WTC11 (cell line): ENCODE results near the gene CHSY3. TPM values are rescaled to one million over a fixed set of nuclear protein-coding genes. Genes with fewer than 3 reads are reported as not detected.

Experiments
- ATAC-seq: fragments of 200-7000 bp; cut with Tn5 transposase; 2 replicates; pipeline ENCODE4 v1.10.0; 2021; ENCODE audit warnings: mild to moderate bottlenecking, moderate library complexity
- CTCF ChIA-PET: fragments of 300-600 bp; sonication (Branson Sonifier 250); formaldehyde crosslinking; loops from one replicate; lab custom pipeline; 2021; ENCODE audit warnings: antibody characterized with exemption; lab: Charles Lee
- POLR2A ChIA-PET: fragments of 350-600 bp; sonication (Branson Sonifier 250); formaldehyde crosslinking; loops from one replicate; lab custom pipeline; 2021; ENCODE audit warnings: antibody characterized with exemption; lab: Charles Lee
- DNase-seq: peaks from one replicate; pipeline ENCODE4 v3.0.0; 2021; ENCODE audit warnings: low spot score
- H3K27ac Mint-ChIP-seq: 2 replicates; pipeline ENCODE4 v1.8.0; 2021; ENCODE audit warnings: mixed read lengths
- H3K27me3 Mint-ChIP-seq: 2 replicates; pipeline ENCODE4 v1.8.0; 2021; ENCODE audit warnings: low read depth, mild to moderate bottlenecking, moderate library complexity, mixed read lengths
- H3K36me3 Mint-ChIP-seq: 2 replicates; pipeline ENCODE4 v1.8.0; 2021; ENCODE audit warnings: mixed read lengths
- H3K4me1 Mint-ChIP-seq: 2 replicates; pipeline ENCODE4 v1.8.0; 2022; ENCODE audit warnings: mixed read lengths
- H3K4me3 Mint-ChIP-seq: 2 replicates; pipeline ENCODE4 v1.8.0; 2021; ENCODE audit warnings: mild to moderate bottlenecking, moderate library complexity, mixed read lengths
- H3K9me3 Mint-ChIP-seq: 2 replicates; pipeline ENCODE4 v1.8.0; 2021; ENCODE audit warnings: mixed read lengths
- ATF1 ChIP-seq: sonication (generic); formaldehyde crosslinking; IDR thresholded peaks from 2 replicates; pipeline ENCODE4 v1.8.1; 2023; ENCODE audit warnings: mild to moderate bottlenecking, moderate library complexity, missing genetic modification reagents
- CREB1 ChIP-seq: sonication (generic); formaldehyde crosslinking; IDR thresholded peaks from 2 replicates; pipeline ENCODE4 v1.8.0; 2023; ENCODE audit warnings: mild to moderate bottlenecking, missing genetic modification reagents
- ELF4 ChIP-seq: sonication (generic); formaldehyde crosslinking; IDR thresholded peaks from 2 replicates; pipeline ENCODE4 v1.8.1; 2022; ENCODE audit warnings: low read depth, mild to moderate bottlenecking, moderate library complexity, missing genetic modification reagents
- FOXJ3 ChIP-seq: sonication (generic); formaldehyde crosslinking; IDR thresholded peaks from 2 replicates; pipeline ENCODE4 v1.9.0; 2021; ENCODE audit warnings: missing genetic modification reagents, mild to moderate bottlenecking, borderline replicate concordance
- FOXP1 ChIP-seq: sonication (generic); formaldehyde crosslinking; IDR thresholded peaks from 2 replicates; pipeline ENCODE4 v1.8.0; 2022; ENCODE audit warnings: missing genetic modification reagents, mild to moderate bottlenecking, moderate library complexity, borderline replicate concordance
- GABPB1 ChIP-seq: sonication (generic); formaldehyde crosslinking; IDR thresholded peaks from 2 replicates; pipeline ENCODE4 v1.8.1; 2023; ENCODE audit warnings: mild to moderate bottlenecking, missing genetic modification reagents
- MYBL2 ChIP-seq: sonication (generic); formaldehyde crosslinking; IDR thresholded peaks from 2 replicates; pipeline ENCODE4 v1.8.1; 2023; ENCODE audit warnings: mild to moderate bottlenecking, moderate library complexity, missing genetic modification reagents
- NFATC4 ChIP-seq: fragments of 250-450 bp; sonication (Bioruptor Pico); IDR thresholded peaks from 2 replicates; pipeline ENCODE4 v1.9.0; 2021; ENCODE audit warnings: mild to moderate bottlenecking
- NFYB ChIP-seq: sonication (generic); formaldehyde crosslinking; conservative IDR thresholded peaks from 2 replicates; pipeline ENCODE4 v1.8.0; 2022; ENCODE audit warnings: low read depth, missing genetic modification reagents
- PRRX2 ChIP-seq: fragments of 250-450 bp; sonication (Bioruptor Pico); IDR thresholded peaks from 2 replicates; pipeline ENCODE4 v1.8.0; 2021; ENCODE audit warnings: mild to moderate bottlenecking
- ZBTB21 ChIP-seq: sonication (generic); formaldehyde crosslinking; IDR thresholded peaks from 2 replicates; pipeline ENCODE4 v1.8.1; 2023; ENCODE audit warnings: mild to moderate bottlenecking, missing genetic modification reagents, borderline replicate concordance
- ZNF232 ChIP-seq: sonication (generic); formaldehyde crosslinking; IDR thresholded peaks from 2 replicates; pipeline ENCODE4 v1.8.0; 2022; ENCODE audit warnings: mild to moderate bottlenecking, missing genetic modification reagents
- ZNF423 ChIP-seq: fragments of 250-450 bp; sonication (Bioruptor Pico); IDR thresholded peaks from 2 replicates; pipeline ENCODE4 v2.1.2; 2022; ENCODE audit warnings: mild to moderate bottlenecking, moderate library complexity
- total RNA-seq: library from RNA; stranded (reverse); gene quantifications from 3 replicates; pipeline ENCODE4 v1.2.3, GENCODE V29; 2021
- TF ChIP-seq, protein P1 (sequence below): sonication (generic); formaldehyde crosslinking; IDR thresholded peaks from 2 replicates; pipeline ENCODE4 v1.8.0; 2022; ENCODE audit warnings: mild to moderate bottlenecking, missing genetic modification reagents
- TF ChIP-seq, protein P2 (sequence below): sonication (generic); formaldehyde crosslinking; IDR thresholded peaks from 2 replicates; pipeline ENCODE4 v1.8.0; 2023; ENCODE audit warnings: mild to moderate bottlenecking, missing genetic modification reagents
- TF ChIP-seq, protein P3 (sequence below): sonication (generic); formaldehyde crosslinking; IDR thresholded peaks from 2 replicates; pipeline ENCODE4 v1.8.1; 2022; ENCODE audit warnings: missing genetic modification reagents, borderline replicate concordance
- TF ChIP-seq, protein P4 (sequence below): sonication (generic); formaldehyde crosslinking; IDR thresholded peaks from 2 replicates; pipeline ENCODE4 v1.8.1; 2023; ENCODE audit warnings: mild to moderate bottlenecking, missing genetic modification reagents, moderate library complexity
- TF ChIP-seq, protein P5 (sequence below): sonication (generic); formaldehyde crosslinking; IDR thresholded peaks from 2 replicates; pipeline ENCODE4 v1.8.0; 2022; ENCODE audit warnings: mild to moderate bottlenecking, missing genetic modification reagents
- TF ChIP-seq, protein P6 (sequence below): sonication (generic); formaldehyde crosslinking; IDR thresholded peaks from 2 replicates; pipeline ENCODE4 v1.8.1; 2023; ENCODE audit warnings: mild to moderate bottlenecking, missing genetic modification reagents
- TF ChIP-seq, protein P7 (sequence below): sonication (generic); formaldehyde crosslinking; IDR thresholded peaks from 2 replicates; pipeline ENCODE4 v1.8.0; 2022; ENCODE audit warnings: missing genetic modification reagents
- TF ChIP-seq, protein P8 (sequence below): fragments of 250-450 bp; sonication (Bioruptor Pico); conservative IDR thresholded peaks from 2 replicates; pipeline ENCODE4 v1.9.0; 2021; ENCODE audit warnings: mild to moderate bottlenecking

The CHSY3 gene
- total RNA-seq, 1 experiment from 2014 or later, result 0.98 TPM

DNA sequence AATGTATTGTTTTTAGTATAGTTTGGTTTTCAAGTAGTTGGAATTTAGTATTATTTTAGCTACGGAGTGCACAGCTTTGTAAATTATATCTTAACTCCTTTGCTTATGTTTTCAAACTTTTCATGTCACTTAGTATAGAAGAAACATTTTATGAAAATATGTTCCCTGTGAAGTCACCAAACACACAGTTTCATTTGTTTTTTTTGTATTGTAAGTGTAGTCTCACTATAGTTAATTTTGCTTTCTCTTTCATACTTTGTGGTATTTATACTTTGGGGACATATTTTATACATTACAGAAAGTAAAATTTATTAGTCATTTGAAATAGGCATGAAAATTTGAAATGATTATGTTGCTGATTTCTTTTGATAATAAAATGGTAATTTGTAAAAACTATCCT lies 5.0 kb downstream of the CHSY3 start (continued):
- TF ChIP-seq, protein P1, sequence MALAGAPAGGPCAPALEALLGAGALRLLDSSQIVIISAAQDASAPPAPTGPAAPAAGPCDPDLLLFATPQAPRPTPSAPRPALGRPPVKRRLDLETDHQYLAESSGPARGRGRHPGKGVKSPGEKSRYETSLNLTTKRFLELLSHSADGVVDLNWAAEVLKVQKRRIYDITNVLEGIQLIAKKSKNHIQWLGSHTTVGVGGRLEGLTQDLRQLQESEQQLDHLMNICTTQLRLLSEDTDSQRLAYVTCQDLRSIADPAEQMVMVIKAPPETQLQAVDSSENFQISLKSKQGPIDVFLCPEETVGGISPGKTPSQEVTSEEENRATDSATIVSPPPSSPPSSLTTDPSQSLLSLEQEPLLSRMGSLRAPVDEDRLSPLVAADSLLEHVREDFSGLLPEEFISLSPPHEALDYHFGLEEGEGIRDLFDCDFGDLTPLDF (CRISPR knock-in tag), result no peak
- TF ChIP-seq ZNF423 (CRISPR knock-in tag) (no peak), ZNF232 (CRISPR knock-in tag) (no peak), NFYB (no peak), FOXJ3 (no peak), ATF1 (CRISPR knock-in tag) (no peak), ZBTB21 (CRISPR knock-in tag) (no peak), NFATC4 (CRISPR knock-in tag) (no peak), GABPB1 (no peak), PRRX2 (CRISPR knock-in tag) (no peak)
- TF ChIP-seq, all 79 proteins: peak for 0

DNA sequence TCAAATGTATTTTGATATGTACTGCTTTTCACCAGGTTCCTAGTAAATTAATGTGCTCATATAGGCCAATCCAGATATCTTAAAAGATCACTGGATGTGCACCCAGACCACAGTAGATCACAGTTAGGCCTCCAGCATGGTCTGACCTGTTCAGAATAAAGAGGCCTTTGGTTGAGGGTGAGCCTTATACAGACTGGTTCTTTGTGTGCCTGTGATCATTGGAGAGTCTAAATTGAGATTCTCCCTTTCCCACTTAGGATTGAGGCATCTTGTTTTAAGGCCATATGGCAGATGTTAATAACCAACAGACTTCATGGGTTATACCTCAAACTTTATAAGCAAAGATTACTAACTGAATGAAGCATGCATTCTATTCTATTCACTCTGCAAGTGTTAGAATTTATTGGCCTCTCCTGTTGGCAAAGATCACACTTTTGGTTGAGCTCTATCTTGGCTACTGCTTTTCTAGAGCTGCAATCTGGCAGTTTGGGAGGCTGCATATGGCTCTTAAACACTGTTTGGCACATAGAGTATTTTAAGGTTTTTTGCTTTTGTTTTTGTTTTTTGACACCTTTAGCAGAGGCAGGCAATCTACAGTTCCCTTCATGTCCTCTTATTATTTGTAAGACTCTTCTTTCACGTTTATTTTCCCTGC lies 8.5 kb downstream of the CHSY3 start:
- peaks cover 7% of the 10 kb centered on the region for H3K27me3 Mint-ChIP-seq
- H3K4me1 Mint-ChIP-seq, result peaks cover 10% of the 10 kb centered on the region
- no peak overlapping the region for H3K4me3 Mint-ChIP-seq
- no peaks in the 10 kb centered on the region for H3K36me3 Mint-ChIP-seq
- CTCF ChIA-PET, result no interaction called here
- H3K9me3 Mint-ChIP-seq, result no peaks in the 10 kb centered on the region
- DNase-seq (no peak), ATAC-seq (no peak)
- no peak overlapping the region for H3K27ac Mint-ChIP-seq
- POLR2A ChIA-PET, result no interaction called here
- no peak for TF ChIP-seq CREB1
- TF ChIP-seq ELF4 (CRISPR knock-in tag), result no peak
- TF ChIP-seq, protein P2, sequence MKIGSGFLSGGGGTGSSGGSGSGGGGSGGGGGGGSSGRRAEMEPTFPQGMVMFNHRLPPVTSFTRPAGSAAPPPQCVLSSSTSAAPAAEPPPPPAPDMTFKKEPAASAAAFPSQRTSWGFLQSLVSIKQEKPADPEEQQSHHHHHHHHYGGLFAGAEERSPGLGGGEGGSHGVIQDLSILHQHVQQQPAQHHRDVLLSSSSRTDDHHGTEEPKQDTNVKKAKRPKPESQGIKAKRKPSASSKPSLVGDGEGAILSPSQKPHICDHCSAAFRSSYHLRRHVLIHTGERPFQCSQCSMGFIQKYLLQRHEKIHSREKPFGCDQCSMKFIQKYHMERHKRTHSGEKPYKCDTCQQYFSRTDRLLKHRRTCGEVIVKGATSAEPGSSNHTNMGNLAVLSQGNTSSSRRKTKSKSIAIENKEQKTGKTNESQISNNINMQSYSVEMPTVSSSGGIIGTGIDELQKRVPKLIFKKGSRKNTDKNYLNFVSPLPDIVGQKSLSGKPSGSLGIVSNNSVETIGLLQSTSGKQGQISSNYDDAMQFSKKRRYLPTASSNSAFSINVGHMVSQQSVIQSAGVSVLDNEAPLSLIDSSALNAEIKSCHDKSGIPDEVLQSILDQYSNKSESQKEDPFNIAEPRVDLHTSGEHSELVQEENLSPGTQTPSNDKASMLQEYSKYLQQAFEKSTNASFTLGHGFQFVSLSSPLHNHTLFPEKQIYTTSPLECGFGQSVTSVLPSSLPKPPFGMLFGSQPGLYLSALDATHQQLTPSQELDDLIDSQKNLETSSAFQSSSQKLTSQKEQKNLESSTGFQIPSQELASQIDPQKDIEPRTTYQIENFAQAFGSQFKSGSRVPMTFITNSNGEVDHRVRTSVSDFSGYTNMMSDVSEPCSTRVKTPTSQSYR, result no peak
- TF ChIP-seq, protein P3, sequence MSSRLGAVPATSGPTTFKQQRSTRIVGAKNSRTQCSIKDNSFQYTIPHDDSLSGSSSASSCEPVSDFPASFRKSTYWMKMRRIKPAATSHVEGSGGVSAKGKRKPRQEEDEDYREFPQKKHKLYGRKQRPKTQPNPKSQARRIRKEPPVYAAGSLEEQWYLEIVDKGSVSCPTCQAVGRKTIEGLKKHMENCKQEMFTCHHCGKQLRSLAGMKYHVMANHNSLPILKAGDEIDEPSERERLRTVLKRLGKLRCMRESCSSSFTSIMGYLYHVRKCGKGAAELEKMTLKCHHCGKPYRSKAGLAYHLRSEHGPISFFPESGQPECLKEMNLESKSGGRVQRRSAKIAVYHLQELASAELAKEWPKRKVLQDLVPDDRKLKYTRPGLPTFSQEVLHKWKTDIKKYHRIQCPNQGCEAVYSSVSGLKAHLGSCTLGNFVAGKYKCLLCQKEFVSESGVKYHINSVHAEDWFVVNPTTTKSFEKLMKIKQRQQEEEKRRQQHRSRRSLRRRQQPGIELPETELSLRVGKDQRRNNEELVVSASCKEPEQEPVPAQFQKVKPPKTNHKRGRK (CRISPR knock-in tag), result no peak
- TF ChIP-seq FOXP1 (CRISPR knock-in tag), result no peak
- TF ChIP-seq, protein P4, sequence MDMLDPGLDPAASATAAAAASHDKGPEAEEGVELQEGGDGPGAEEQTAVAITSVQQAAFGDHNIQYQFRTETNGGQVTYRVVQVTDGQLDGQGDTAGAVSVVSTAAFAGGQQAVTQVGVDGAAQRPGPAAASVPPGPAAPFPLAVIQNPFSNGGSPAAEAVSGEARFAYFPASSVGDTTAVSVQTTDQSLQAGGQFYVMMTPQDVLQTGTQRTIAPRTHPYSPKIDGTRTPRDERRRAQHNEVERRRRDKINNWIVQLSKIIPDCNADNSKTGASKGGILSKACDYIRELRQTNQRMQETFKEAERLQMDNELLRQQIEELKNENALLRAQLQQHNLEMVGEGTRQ (CRISPR knock-in tag), result no peak
- TF ChIP-seq, protein P5, sequence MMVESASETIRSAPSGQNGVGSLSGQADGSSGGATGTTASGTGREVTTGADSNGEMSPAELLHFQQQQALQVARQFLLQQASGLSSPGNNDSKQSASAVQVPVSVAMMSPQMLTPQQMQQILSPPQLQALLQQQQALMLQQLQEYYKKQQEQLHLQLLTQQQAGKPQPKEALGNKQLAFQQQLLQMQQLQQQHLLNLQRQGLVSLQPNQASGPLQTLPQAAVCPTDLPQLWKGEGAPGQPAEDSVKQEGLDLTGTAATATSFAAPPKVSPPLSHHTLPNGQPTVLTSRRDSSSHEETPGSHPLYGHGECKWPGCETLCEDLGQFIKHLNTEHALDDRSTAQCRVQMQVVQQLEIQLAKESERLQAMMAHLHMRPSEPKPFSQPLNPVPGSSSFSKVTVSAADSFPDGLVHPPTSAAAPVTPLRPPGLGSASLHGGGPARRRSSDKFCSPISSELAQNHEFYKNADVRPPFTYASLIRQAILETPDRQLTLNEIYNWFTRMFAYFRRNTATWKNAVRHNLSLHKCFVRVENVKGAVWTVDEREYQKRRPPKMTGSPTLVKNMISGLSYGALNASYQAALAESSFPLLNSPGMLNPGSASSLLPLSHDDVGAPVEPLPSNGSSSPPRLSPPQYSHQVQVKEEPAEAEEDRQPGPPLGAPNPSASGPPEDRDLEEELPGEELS (CRISPR knock-in tag), result no peak
- TF ChIP-seq, protein P6, sequence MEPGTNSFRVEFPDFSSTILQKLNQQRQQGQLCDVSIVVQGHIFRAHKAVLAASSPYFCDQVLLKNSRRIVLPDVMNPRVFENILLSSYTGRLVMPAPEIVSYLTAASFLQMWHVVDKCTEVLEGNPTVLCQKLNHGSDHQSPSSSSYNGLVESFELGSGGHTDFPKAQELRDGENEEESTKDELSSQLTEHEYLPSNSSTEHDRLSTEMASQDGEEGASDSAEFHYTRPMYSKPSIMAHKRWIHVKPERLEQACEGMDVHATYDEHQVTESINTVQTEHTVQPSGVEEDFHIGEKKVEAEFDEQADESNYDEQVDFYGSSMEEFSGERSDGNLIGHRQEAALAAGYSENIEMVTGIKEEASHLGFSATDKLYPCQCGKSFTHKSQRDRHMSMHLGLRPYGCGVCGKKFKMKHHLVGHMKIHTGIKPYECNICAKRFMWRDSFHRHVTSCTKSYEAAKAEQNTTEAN, result no peak
- TF ChIP-seq PRRX2 (CRISPR knock-in tag), result no peak
- no peak for TF ChIP-seq GABPB1
- TF ChIP-seq, protein P7, sequence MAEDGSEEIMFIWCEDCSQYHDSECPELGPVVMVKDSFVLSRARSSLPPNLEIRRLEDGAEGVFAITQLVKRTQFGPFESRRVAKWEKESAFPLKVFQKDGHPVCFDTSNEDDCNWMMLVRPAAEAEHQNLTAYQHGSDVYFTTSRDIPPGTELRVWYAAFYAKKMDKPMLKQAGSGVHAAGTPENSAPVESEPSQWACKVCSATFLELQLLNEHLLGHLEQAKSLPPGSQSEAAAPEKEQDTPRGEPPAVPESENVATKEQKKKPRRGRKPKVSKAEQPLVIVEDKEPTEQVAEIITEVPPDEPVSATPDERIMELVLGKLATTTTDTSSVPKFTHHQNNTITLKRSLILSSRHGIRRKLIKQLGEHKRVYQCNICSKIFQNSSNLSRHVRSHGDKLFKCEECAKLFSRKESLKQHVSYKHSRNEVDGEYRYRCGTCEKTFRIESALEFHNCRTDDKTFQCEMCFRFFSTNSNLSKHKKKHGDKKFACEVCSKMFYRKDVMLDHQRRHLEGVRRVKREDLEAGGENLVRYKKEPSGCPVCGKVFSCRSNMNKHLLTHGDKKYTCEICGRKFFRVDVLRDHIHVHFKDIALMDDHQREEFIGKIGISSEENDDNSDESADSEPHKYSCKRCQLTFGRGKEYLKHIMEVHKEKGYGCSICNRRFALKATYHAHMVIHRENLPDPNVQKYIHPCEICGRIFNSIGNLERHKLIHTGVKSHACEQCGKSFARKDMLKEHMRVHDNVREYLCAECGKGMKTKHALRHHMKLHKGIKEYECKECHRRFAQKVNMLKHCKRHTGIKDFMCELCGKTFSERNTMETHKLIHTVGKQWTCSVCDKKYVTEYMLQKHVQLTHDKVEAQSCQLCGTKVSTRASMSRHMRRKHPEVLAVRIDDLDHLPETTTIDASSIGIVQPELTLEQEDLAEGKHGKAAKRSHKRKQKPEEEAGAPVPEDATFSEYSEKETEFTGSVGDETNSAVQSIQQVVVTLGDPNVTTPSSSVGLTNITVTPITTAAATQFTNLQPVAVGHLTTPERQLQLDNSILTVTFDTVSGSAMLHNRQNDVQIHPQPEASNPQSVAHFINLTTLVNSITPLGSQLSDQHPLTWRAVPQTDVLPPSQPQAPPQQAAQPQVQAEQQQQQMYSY, result no peak
- TF ChIP-seq, protein P8, sequence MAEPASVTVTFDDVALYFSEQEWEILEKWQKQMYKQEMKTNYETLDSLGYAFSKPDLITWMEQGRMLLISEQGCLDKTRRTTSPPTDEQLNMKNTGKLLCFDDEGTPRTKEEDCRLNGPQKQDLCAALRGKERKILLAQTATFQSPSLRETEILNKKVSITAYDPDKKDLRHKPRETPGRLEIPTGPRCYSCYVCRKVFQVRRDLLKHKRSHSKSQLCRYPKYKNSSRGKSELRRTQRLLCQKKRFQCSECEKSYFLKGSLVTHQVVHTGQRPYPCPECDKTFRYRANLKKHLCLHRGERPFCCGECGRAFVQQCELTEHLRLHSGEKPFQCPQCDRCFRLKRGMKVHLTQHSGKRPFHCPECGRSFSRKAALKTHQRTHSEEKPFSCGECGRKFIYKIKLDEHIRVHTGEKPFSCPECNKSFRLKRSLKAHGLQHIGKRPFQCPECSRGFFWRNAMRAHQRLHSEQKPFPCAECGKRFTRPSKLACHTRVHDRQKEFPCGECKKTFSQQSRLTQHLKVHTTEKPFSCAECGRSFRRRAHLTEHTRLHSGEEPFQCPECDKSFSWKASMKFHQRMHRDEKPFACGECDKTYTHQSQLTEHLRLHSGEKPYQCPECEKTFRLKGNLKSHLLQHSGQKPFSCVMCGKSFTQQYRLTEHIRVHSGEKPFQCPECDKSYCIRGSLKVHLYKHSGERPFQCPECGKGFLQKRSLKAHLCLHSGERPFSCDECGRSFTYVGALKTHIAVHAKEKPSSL (CRISPR knock-in tag), result no peak
- TF ChIP-seq MYBL2, result no peak
